HK-2 (cell line): ENCODE data around the gene TNFSF10.

Source experiments
- DNase-seq: peaks from one replicate; pipeline ENCODE4 v3.0.0-alpha.2; 2018; ENCODE audit not compliant: unreplicated experiment

Gene TNFSF10

DNA sequence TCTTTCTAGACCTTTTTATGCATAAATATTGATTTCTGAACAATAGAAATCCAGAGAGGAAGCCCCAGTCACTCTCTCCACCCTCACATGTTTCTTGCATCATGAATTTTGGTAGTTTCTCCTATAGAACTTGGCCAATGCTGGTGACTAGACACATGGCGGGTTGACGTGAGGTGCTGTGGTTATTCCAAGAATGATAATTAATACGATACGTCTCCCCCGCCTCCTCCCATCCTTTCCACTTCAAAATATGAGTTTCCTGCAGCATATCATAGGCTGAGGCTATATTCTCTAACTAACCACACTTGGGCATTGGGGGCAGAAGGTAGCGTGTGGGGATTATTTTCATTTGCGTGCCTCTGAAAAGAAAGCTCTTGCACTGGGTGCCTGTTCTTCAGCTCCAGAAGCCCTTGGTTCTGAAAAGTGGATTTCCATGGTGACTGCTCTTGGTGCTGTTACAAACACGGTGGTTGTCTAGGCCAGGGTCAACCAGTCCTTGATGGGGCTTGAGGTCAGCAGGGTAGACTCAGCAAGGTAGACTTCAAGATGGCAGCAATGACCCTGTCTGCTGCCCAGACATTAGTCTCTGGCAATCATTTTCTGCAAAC lies 5.3 kb downstream of the TNFSF10 start:
- DNase-seq, result no peak

DNA sequence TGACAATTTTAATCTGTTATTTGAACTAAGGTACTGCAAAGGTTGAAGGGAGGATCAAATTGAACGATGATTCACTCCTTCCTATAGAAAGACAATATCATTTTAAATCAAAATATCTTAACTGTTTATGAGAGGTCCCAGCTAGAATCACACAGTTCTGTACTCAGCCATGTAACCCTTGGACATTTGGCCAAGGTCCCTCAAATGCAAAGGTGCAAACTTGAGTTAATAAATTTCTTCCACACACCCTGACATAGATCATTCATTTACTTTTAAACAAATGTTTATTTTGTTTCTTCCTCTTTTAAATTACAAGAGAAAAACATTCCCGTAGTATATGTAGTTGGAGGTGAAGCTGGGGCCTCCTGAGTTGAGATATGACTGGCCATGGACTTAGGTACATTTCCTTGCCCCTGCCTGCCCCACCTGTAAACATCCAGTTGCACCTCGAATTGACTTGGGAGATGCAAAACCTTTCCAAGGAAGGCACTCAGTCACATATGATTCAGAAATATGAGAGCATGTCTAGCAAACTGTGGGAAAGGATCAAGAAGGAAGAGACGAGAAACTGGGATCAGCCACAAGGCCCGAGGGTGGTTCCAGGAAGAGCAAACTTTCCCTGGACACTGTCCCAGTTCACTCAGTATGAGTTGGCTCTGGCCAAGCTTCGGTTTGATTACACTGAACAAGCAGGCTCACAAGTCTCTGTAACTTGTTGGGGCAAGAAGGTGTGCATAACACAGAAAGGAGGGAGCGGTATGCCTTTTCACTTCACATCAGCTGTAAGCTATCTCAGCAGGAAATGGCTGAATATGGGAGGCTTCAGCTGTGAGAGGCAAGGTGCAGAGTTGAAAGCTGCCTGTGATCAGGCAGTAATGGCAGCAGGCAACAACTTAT lies 6.7 kb downstream of the TNFSF10 start:
- DNase-seq, result no peak

DNA sequence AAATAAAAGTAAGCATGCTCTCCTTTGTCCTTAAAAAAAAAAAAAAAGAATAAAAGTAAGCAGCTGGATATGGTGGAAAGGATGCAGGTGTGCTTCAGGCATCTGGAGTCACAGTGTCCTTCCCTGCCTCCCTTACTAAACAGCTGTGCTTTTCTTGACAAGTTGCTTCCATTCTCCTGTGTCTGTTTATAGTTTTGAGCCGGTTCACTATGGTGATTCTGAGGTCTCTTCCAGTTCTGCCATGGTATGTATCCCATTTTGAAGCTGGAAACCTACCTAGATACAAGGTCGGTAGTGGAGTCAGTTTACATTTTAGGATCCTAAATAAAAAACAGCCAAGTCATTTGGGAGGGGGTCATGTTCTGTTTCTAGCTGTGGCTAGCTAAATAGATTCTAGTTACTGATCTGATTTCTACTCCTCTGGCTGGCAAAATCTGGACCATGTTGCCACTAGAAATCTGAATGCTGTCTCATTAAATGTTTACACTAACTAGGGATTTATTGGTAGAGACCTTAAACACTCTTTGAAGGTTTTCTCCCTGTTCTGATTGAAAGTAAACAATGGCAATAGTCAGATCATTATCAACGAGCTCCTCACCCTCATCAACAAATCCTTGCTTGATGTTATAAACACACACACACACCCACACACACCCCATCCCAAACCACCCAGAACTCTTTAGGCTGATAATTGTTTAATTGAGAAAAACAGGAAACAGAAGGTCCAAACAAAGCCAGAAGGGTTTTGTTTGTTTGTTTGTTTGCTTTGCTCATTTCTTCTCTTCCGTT lies 7.9 kb downstream of the TNFSF10 start:
- no peak for DNase-seq

DNA sequence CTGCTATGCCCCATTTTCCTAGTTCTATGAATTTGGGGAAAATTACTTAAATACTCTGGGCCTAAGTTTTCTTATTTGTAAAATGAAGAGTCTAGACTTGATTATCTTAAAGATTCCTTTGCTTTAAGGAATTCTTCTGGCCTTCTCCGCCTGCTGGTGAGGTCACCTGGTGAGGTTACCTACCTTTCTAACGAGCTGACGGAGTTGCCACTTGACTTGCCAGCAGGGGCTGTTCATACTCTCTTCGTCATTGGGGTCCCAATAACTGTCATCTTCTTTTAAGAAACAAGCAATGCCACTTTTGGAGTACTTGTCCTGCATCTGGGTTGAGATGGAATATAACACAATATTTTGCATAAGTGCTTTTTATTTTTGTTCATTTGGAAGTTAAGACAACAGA lies 8.6 kb downstream of the TNFSF10 start:
- no peak for DNase-seq

DNA sequence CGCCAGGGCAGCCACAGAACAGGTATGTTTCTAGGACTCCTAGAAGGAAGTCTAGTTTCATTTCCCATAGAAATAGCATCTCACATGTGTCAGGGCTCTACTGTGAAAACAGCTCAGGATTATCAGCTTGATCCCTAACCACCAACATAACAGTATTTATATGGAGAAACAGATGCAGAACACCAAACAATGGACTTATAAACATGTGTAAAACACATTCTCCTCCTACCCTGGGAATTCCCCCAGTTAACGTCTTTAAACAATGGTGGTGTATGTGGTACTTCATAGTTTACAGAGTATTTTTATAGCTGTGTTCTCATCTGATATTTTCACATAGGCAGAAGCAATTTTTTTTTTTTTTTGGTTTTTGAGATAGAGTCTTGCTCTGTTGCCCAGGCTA lies 9.7 kb downstream of the TNFSF10 start:
- DNase-seq, result no peak

DNA sequence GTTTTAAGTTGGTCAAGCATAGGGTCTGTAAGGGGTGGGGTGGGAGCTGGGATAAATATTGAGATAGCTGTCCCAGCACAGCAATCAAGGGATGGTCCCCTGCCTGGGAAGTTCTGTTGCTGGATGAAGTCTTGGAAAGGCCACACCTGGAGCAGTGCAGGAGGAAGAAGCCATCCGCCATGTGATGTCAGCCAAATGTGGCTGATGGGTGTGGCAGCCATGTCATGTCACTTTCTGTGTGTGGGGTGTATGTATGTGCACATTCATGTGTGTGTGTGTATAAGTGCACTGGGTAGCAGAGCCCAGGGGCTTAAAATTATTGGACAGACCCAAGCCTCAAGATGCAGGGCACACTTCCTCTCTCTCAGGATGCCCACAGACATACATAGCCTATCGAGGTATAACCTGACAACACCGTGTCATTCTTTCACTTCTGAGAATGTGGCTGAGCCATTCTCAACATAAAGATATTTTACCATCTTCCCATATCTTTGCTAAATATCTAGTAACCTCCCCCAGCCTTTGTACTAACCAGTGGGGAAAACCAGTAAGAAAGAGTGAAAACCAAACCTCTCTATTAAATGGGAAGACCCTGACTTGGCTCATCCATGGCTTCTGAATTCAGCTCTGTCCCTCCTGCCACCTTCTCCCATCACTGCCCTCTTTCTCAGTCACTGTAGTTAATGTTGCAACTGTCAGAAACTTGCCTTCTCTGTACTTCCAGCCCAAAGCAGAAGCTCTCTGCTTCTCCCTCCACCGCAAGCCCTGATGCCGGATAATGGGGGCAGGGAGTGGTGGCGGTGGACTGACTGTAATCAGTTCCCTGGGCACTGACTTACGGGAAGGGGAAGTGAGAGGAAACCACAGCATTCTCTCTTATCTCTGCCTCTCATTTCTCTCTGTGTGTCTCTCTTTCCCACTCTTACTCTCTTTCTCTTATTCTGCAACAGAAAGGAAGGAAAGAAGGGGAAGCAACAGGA lies 11.2 kb downstream of the TNFSF10 start:
- no peak for DNase-seq

DNA sequence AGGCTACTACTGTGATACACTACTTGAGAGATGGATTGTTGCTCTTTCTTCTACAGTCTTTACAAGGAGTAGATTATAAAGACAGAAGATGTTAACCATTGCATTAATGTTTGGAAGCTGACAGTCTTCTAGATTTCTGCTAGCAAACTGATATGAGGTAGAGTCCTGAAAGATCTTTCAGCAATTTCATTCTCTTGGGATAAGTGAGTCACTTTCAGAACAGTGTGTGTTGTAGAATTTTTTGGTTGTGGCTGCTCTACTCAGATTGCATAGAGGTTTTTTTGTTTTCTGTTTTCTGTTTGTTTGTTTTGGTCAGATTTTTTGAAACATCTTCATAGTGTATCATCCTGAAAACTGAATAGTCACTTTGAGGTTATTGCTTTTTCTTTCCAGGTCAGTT lies 17.1 kb downstream of the TNFSF10 start:
- DNase-seq, result no peak

DNA sequence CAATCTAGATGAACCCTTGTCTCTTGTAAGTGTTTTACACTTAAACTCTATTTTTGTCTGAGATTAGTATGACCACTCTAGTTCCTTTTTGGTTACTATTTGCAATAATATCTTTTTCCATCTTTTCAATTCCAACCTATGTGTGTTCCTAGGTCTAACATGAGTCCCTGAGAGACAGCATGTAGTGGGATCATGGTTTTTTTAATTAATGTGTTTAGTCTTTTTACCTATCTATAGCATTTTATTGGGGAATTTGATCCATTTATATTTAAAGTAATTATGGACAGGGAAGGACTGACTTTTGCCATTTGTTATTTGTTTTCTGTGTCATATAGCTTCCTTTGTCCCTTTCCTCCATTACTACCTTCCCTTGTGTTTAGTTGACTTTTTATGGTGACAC lies 21.7 kb downstream of the TNFSF10 start:
- DNase-seq, result no peak

DNA sequence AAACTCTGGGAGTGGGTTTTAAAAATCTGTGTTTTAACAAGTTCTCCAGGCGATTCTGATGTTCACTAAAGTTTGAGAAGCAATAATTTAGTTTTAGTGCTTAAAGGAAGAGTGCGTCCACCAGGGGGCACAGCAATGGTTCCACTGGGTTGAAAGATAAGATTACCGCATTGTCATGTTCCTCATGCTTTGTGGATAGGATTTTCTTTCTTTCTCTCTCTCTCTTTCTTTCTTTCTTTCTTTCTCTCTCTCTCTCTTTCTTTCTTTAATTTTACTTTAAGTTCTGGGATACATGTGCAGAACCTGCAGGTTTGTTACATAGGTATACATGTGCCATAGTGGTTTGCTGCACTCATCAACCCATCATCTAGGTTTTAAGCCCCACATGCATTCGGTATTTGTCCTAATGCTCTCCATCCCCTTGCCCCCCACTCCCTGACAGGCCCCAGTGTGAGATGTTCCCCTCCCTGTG lies 33.0 kb downstream of the TNFSF10 start:
- peak; percentile 61 for DNase-seq

DNA sequence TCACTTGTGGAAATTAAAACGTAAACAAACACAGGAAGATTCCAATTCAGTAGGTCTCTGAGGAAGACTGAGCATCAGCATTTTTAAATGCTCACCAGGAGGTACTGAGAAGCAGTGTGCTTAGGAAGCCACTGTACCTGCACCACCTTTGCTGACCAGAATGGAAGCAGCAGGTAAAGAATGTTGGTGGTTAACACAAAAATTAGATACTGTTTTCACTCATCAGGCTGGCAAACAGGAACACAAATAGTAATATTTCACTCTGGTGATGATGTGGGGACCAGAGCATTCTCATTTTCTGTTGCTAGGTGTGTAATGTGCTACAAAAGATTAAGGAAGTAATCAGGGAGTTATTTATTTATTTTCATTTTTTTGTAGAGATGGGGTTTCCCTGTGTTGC lies 45.1 kb downstream of the TNFSF10 start:
- DNase-seq, result no peak

DNA sequence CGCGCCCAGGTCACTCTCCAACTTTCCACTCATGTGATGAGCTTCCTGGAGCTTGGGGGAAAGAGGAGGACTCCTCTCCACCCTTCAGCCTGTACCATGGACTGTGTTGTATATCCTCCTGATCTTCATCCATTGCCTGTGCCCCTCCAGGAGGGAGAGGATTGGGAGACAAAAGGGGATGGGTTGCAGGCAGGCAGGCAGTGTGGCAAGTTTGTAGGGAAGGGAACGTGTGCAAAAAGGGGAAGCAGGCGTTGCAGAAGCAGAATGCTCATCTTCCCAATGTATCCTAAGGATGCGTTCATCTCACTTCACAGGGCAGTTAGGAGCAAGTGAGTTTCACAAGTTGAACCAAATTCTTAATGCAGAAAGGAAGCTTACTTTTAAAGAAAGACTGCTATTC lies 46.9 kb downstream of the TNFSF10 start:
- no peak for DNase-seq

DNA sequence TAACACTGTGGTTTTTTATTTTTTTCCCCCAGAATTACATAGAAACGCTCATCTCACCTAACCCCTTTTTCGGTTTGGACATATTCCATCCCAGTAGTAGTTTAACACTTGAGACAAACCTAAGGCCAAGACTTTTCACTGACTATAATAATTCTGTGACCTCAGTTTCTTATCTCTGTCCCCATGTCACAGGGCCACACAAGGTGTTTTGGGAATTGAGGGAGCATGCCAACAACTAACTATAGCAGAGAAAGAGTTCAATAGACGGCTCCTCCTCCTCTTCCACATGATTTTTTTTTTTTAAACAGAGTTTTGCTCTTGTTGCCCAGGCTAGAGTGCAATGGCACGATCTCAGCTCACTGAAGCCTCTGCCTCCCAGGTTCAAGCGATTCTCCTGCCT lies 47.5 kb downstream of the TNFSF10 start:
- DNase-seq, result no peak

DNA sequence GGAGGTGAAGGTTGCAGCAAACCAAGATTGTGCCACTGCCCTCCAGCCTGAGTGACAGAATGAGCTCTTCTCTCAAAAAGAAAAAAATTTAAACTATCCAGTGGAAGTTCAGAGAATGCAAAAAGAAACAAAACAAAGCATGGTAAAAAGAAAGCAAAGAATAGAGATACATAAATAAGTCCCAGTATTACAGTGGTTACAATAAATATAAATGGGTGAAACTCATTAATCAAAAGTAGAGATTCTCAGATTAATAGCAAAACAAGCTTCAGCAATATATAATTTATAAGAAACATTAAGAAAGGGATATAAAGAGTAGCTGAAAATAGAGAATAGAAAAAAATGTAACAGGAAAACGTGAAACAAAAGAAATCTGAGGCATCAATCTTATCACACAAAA lies 51.3 kb downstream of the TNFSF10 start:
- DNase-seq, result no peak

DNA sequence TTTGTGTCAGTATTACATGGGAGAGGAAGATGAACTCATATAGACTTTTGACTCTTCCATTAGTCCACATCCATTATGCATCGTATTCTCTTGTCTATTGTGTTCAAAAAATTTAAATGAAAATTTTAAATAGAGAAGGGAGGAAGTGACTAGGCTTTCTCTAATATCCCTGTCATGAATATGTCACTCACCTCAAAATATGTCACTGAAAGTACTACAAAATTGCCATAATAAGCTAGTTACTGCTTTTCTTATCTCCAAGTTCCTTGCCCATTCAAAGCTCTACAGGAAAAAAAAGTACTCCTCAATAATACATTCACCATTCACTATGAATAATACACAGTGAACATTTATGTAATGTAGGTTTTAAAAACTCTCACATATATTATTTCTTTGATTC lies 52.6 kb downstream of the TNFSF10 start:
- DNase-seq, result no peak

DNA sequence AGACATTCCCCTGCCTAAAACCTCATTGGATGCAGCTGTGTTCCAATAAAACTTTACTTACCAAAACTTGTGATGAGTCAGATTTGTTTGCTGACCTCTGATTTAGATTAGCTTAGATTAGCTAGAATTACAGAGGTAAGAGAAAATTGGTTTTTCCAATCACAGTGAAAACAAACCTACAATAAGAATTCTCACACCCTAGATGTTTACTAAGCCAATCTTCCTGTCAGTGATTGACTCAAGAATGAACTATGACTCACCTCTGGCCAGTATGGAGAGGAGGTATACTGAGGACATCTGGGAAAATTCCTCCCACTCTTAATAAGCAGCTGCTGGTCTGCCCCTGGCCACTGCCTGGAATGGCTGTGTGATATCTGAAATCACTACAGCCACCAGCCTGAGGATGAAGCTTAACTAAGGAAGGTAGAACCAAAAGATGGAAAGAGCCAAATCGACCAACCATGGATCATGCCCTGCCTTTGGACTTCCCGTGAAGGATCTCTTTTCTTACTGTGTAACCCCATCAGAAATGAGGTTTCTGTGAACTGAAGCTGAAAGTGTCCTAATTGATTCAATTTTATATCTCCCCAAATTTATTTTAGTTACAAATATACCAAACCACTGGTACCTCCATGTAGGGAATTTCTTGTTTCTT lies 55.9 kb downstream of the TNFSF10 start:
- peak; percentile 29 for DNase-seq

DNA sequence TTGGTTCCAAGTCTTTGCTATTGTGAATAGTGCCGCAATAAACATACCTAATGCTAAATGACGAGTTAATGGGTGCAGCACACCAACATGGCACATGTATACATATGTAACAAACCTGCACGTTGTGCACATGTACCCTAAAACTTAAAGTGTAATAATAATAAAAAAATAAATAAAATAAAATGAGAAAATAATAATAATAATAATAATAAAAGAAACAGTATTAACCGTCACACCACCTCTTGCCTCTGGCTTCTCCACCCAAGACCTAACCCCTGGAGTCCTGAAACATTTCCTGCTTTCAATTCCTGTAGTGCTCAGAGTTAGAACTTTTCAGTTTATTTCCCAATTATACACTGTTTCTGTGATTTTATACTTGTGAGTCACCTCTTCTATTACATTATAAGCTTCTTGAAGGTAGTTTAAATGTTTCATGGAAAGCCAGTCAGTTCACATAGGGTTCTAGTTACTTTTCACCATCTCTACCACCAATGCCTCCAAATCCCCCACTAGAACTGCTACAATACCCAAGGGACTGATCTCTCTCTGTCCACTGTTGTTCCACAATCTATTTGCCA lies 56.6 kb downstream of the TNFSF10 start:
- no peak for DNase-seq

DNA sequence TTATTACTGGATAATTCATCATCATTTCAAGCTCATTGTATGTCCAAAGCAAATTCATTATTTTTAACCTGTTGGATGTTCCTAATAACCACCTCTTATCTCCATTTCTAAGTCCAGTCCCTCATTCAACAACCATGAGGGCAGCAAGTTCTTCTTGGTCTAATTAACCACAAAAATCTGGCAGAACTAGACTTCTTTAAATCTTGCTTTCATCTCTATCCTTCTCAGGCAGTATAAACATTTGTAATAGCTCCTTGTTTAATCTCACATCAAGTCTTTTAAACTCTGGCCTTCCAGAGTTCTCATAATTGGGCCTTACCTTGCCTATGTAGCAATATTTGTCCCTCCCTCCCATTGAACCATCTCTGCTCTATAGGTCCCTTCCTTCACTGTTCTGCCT lies 57.9 kb downstream of the TNFSF10 start:
- DNase-seq, result no peak

DNA sequence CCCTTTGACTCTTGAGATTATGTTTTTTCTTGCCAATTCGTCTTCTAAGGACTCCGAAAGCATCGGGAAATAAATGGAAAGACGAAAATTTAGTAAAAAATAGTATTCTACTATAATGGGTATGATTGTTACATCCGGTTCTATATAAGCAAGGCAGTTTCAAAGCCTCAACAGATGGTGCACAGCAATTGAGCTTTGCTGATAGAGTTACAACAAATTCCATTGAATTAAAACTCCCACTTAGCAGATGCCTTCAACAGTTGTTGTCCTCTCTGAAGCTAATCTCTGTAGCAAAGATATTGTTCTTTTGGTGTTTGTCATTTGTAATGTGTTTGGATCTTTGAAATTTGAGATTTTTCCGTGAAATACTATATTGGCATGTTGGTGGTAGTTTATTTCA lies 58.9 kb downstream of the TNFSF10 start:
- no peak for DNase-seq

DNA sequence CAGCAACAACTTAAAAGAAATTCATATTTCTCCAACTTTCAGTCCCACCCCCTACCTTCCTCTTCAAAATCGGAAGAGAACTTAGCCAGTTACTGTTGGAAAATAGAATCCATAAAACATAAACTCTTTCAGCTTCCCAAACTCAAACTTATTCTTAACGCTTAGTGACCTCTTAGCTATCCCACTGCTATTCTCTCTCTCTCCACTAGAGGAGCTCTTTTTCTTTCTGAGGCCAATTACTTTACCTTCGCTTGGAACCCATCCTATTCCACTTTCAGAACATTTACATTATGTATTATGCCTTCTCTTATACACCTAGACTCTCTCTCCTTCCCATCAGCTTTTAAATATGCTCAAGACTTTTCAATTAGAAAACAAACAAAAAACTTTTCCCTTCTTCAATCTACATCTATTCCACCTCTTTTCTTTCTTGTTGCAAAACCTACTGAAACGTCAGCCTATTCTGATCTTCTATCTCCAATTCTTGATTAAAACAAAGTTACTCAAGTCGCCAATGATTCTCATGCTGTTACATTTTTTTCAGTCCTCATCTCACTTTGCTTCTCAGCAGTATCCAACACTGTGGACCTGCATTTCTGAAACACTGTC lies 61.6 kb downstream of the TNFSF10 start:
- no peak for DNase-seq

DNA sequence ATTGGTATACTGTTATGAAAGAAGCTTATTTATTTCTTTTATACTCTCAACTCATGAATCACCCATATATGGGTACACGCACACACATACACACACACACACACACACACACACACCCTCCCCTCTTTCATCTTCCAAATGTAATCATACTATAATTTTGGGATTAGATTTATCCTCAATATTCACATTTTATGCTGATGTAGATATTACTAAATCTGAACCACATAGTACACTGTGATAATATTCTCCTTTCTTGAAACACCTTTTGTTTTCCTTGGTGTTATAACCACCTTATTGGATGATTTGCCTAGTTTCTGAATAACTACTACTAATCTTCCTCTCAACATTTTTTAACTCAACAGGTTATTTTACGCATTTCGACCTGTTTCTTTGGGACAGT lies 66.8 kb downstream of the TNFSF10 start:
- DNase-seq, result no peak
